IMR-90 (cell line): ENCODE data around the gene CIAO3. TPM values are rescaled to one million over a fixed set of nuclear protein-coding genes. Genes with fewer than 3 reads are reported as not detected.

Experiments
- ATAC-seq: fragments of 200-7000 bp; cut with Tn5 transposase; 2 replicates; pipeline ENCODE4 v1.9.1; 2020; ENCODE audit warnings: low read depth, mild to moderate bottlenecking, moderate library complexity
- BruUV-seq: library from RNA; stranded (reverse); fragments of 400-500 nt; replicated peaks from 2 replicates; lab custom pipeline; 2021; lab: Mats Ljungman, UMichigan
- CTCF ChIA-PET: fragments of 300-600 bp; formaldehyde crosslinking; extraction: SDS; loops from one replicate; lab custom pipeline; 2021; ENCODE audit warnings: antibody characterized with exemption; lab: Yijun Ruan, JAX
- POLR2A ChIA-PET: fragments of 300-600 bp; sonication (Branson Sonifier 250); formaldehyde crosslinking; loops from one replicate; lab custom pipeline; 2022; ENCODE audit warnings: antibody characterized with exemption; ENCODE audit not compliant: unreplicated experiment; lab: Charles Lee
- DNase-seq: peaks from one replicate; pipeline ENCODE4 v3.0.0; 2013
- H2AFZ ChIP-seq: replicated peaks from 2 replicates; pipeline ENCODE3; 2013; ENCODE audit warnings: low read length, mild to moderate bottlenecking; ENCODE audit not compliant: poor library complexity
- H2AK5ac ChIP-seq: 2 replicates; pipeline ENCODE4 v1.6.1; 2013; ENCODE audit warnings: low read depth, low read length, inconsistent platforms
- H2AK9ac ChIP-seq: replicated peaks from 2 replicates; pipeline ENCODE3; 2013; ENCODE audit warnings: mild to moderate bottlenecking, low read depth, low read length, moderate library complexity; ENCODE audit not compliant: poor library complexity
- H2BK120ac ChIP-seq: 2 replicates; pipeline ENCODE4 v1.6.1; 2013; ENCODE audit warnings: low read depth, low read length, inconsistent platforms
- H2BK15ac ChIP-seq: 3 replicates; pipeline ENCODE4 v1.6.1; 2013; ENCODE audit warnings: low read depth, low read length, inconsistent platforms
- H2BK20ac ChIP-seq: 2 replicates; pipeline ENCODE4 v1.6.1; 2013; ENCODE audit warnings: low read depth, mild to moderate bottlenecking, inconsistent platforms, low read length, moderate library complexity
- H2BK5ac ChIP-seq: 2 replicates; pipeline ENCODE4 v1.6.1; 2013; ENCODE audit warnings: mild to moderate bottlenecking, low read depth, low read length, inconsistent platforms; ENCODE audit not compliant: poor library complexity, severe bottlenecking
- H3K14ac ChIP-seq: replicated peaks from 2 replicates; pipeline ENCODE4 v1.6.1; 2013; ENCODE audit warnings: low read depth, low read length, inconsistent platforms
- H3K18ac ChIP-seq: 2 replicates; pipeline ENCODE4 v1.6.1; 2013; ENCODE audit warnings: low read depth, low read length, control low read depth
- H3K23ac ChIP-seq: 2 replicates; pipeline ENCODE4 v1.6.1; 2013; ENCODE audit warnings: low read depth, low read length, inconsistent platforms
- H3K27ac ChIP-seq: 2 replicates; pipeline ENCODE4 v1.5.1; 2013; ENCODE audit warnings: mild to moderate bottlenecking, control low read depth, low read length; ENCODE audit not compliant: insufficient read depth
- H3K27me3 ChIP-seq: 2 replicates; pipeline ENCODE4 v1.6.1; 2013; ENCODE audit warnings: low read length; ENCODE audit not compliant: control insufficient read depth, insufficient read depth
- H3K36me3 ChIP-seq: 2 replicates; pipeline ENCODE4 v1.6.1; 2013; ENCODE audit warnings: low read length, mixed read lengths; ENCODE audit not compliant: control insufficient read depth, insufficient read depth
- H3K4ac ChIP-seq: 2 replicates; pipeline ENCODE4 v1.6.1; 2013; ENCODE audit warnings: low read depth, low read length, inconsistent platforms
- H3K4me1 ChIP-seq: 2 replicates; pipeline ENCODE4 v1.6.1; 2013; ENCODE audit warnings: low read length, mixed read lengths; ENCODE audit not compliant: control insufficient read depth, insufficient read depth
- H3K4me2 ChIP-seq: 2 replicates; pipeline ENCODE4 v1.6.1; 2013; ENCODE audit warnings: low read depth, mild to moderate bottlenecking, control low read depth, low read length, moderate library complexity
- H3K4me3 ChIP-seq: 2 replicates; pipeline ENCODE4 v1.5.1; 2013; ENCODE audit warnings: low read depth, mild to moderate bottlenecking, control low read depth, low read length, moderate library complexity; ENCODE audit not compliant: insufficient read depth
- H3K56ac ChIP-seq: 2 replicates; pipeline ENCODE4 v1.6.1; 2013; ENCODE audit warnings: low read length, inconsistent platforms; ENCODE audit not compliant: insufficient read depth; ENCODE audit errors: extremely low read depth
- H3K79me1 ChIP-seq, 2 experiments: 2 replicates each; pipeline ENCODE4 v1.6.1; 2013; ENCODE audit warnings: low read length in 2 of 2, inconsistent platforms in 1 of 2, low read depth in 1 of 2
- H3K9ac ChIP-seq: 2 replicates; pipeline ENCODE4 v1.6.1; 2013; ENCODE audit warnings: low read depth, low read length, control low read depth
- H3K9me1 ChIP-seq: 2 replicates; pipeline ENCODE4 v1.6.1; 2013; ENCODE audit warnings: low read length, inconsistent platforms; ENCODE audit not compliant: insufficient read depth
- H3K9me3 ChIP-seq: 2 replicates; pipeline ENCODE4 v1.6.1; 2013; ENCODE audit warnings: low read length; ENCODE audit not compliant: control insufficient read depth, insufficient read depth
- H4K20me1 ChIP-seq: 2 replicates; pipeline ENCODE4 v1.6.1; 2013; ENCODE audit warnings: low read length, inconsistent platforms; ENCODE audit not compliant: insufficient read depth
- H4K5ac ChIP-seq: 2 replicates; pipeline ENCODE4 v1.6.1; 2013; ENCODE audit warnings: mild to moderate bottlenecking, low read depth, low read length, control low read depth
- H4K8ac ChIP-seq, 2 experiments: 2 replicates each; pipeline ENCODE4 v1.6.1; 2013; ENCODE audit warnings: low read depth in 2 of 2, low read length in 2 of 2, control low read depth in 1 of 2, inconsistent platforms in 1 of 2
- H4K91ac ChIP-seq: 2 replicates; pipeline ENCODE4 v1.6.1; 2013; ENCODE audit warnings: low read depth, low read length, inconsistent platforms; ENCODE audit not compliant: insufficient read depth
- BHLHE40 ChIP-seq: fragments of 150-350 bp; IDR thresholded peaks from 2 replicates; pipeline ENCODE4 v1.6.1; 2016; ENCODE audit warnings: mild to moderate bottlenecking, low read depth, low read length
- CTCF ChIP-seq: conservative IDR thresholded peaks from 2 replicates; pipeline ENCODE4 v1.5.1; 2012; ENCODE audit warnings: mild to moderate bottlenecking, low read depth, low read length, improper control_type of control experiment
- MAFK ChIP-seq: IDR thresholded peaks from 2 replicates; pipeline ENCODE4 v1.6.1; 2012; ENCODE audit warnings: low read depth, low read length, improper control_type of control experiment
- POLR2A ChIP-seq: IDR thresholded peaks from 2 replicates; pipeline ENCODE4 v1.6.1; 2012; ENCODE audit warnings: mild to moderate bottlenecking, low read depth, low read length
- RAD21 ChIP-seq: IDR thresholded peaks from 2 replicates; pipeline ENCODE4 v1.6.1; 2012; ENCODE audit warnings: low read length, improper control_type of control experiment
- SMC3 ChIP-seq: fragments of 150-350 bp; IDR thresholded peaks from 2 replicates; pipeline ENCODE4 v1.6.1; 2016; ENCODE audit warnings: low read depth, mild to moderate bottlenecking, antibody characterized with exemption, low read length, moderate library complexity
- WGBS, 2 experiments: methylation state at CpG; one replicate each; pipeline versions ENCODE4 v1.1.5 to v1.1.7; 2013; ENCODE audit warnings: missing lambda C conversion rate in 2 of 2; ENCODE audit not compliant: insufficient read length in 1 of 2; ENCODE audit errors: extremely low coverage in 2 of 2; 5-methylcytosine and 5-hydroxymethylcytosine counted together
- dilution Hi-C: fragments of 300-500 bp; cut with HindIII; formaldehyde crosslinking; loops from one replicate; pipeline ENCODE4 v1.14.3; 2018; ENCODE audit warnings: low sequenced_read_pairs; ENCODE audit not compliant: unreplicated experiment
- in situ Hi-C: fragments of 300-500 bp; cut with MboI; formaldehyde crosslinking; loops from 3 replicates; pipeline ENCODE4 v1.14.3; 2019; ENCODE audit warnings: low sequenced_read_pairs, inconsistent platforms, mixed read lengths
- intact Hi-C: fragments of 100-400 bp; cut with micrococcal nuclease; formaldehyde crosslinking; loops from 2 replicates; pipeline ENCODE4 v1.10.0; 2022
- polyA plus RNA-seq, 3 experiments: library from polyadenylated mRNA; depleted of rRNA; stranded (reverse); fragments of >200 nt; gene quantifications; 2 replicates each; pipeline ENCODE4 v1.2.3, GENCODE V29; 2012; ENCODE audit warnings: low replicate concordance in 1 of 3
- total RNA-seq: library from RNA; depleted of rRNA; stranded (reverse); fragments of >200 nt; gene quantifications from 2 replicates; pipeline ENCODE4 v1.2.3, GENCODE V29; 2012

Gene CIAO3
- total and polyA plus RNA-seq, 2 of the 4 experiments (the other 2 are of a cell fraction) = 17.0 to 20.2 TPM

- Histone ChIP-seq H3K79me1 (no peaks in the 10 kb centered on the region), H3K18ac (no peak overlapping the region), H3K56ac (no peak overlapping the region), H3K36me3 (no peaks in the 10 kb centered on the region), H4K20me1 (no peaks in the 10 kb centered on the region), H4K5ac (no peak overlapping the region), H3K4me1 (peaks cover 5% of the 10 kb centered on the region; the same call in 1 of the 2 replicates), H3K4me3 (no peak overlapping the region), H3K14ac (no peak overlapping the region), H3K4ac (no peak overlapping the region), H2BK20ac (no peak overlapping the region), H2BK15ac (no peak overlapping the region), H3K27ac (no peak overlapping the region), H2BK120ac (no peak overlapping the region), H3K23ac (no peak overlapping the region), H3K4me2 (no peak overlapping the region), H3K9ac (no peak overlapping the region), H3K27me3 (peaks cover 9% of the 10 kb centered on the region; the same call in 1 of the 2 replicates), H3K9me1 (no peaks in the 10 kb centered on the region), H4K91ac (no peak overlapping the region), H3K9me3 (no peaks in the 10 kb centered on the region), H2AK5ac (no peak overlapping the region), H2AK9ac (no peak overlapping the region), H2BK5ac (no peak overlapping the region), H4K8ac (no peak overlapping the region), H2AFZ (no peak overlapping the region)
- in situ Hi-C loops (no loop called here), intact Hi-C loops (no loop called here), dilution Hi-C loops (no loop called here)
- WGBS, 2 experiments = 86 to 100% methylated on average over 1 to 4 of the region's 6 CpGs
- DNase-seq = no peak
- CTCF ChIA-PET = no interaction called here
- POLR2A ChIA-PET = no interaction called here
- no TSS peak for BruUV-seq
- no peak for TF ChIP-seq RAD21
- no peak for TF ChIP-seq SMC3
- TF ChIP-seq CTCF = no peak
- TF ChIP-seq MAFK = no peak
- TF ChIP-seq POLR2A = no peak
- no peak for TF ChIP-seq BHLHE40
- no peak for ATAC-seq
Measured at GRCh38 chr16:778909-779527, 38.2 kb upstream of the CIAO3 start.
